ENCODE results near the gene CSNK2A2.
A peak's percentile ranks its signal among the peaks of the same experiment; 100 is the strongest.

Gene CSNK2A2

DNA sequence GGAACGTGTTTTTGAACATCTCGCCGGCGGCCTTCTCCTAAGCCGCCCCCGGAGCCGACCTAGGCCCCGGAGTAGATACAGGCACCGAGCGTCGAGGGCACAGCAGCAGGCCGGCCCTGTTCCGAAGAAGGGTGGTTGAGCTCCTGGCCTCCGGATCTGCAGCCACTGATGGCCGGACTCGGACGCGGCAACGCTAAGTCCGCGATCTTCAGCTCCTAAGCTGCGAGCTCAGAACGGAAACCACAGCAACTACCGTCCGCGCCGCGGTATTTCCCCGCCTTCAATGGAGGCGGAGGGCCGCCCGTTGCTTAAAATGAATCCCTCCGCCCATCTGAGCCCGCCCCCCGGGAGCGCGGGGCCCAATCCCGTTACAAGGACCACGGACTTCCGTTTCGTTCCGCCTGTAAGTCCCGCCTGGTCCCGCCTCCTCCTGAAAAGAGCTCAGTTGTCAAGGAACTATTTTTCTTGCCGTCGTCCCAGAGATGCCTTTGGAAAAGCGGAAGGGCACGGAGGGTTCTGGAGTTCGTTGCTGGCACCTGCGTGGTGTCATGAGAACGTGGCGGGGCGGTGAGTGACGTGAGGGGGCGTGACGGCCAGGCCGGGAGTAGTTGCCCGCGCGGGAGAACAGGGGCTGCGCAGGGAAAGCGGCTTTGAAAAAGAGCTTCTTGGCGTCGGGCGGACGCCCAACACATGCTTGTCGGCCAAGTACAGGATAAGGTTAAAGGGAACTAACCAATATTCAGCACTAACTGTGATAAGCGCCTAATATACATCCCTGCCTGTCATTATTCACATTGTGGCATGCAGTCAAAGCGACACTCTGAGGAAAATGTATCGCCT lies 68.6 kb downstream of the CSNK2A2 start, which contains the start of gene CFAP20:
CFAP20 (minus strand) TSS at position 285 of the 840 bp plus-strand sequence; CDS start at position 19, 266 bp downstream.
- peak; percentile 33 for FAIRE-seq

DNA sequence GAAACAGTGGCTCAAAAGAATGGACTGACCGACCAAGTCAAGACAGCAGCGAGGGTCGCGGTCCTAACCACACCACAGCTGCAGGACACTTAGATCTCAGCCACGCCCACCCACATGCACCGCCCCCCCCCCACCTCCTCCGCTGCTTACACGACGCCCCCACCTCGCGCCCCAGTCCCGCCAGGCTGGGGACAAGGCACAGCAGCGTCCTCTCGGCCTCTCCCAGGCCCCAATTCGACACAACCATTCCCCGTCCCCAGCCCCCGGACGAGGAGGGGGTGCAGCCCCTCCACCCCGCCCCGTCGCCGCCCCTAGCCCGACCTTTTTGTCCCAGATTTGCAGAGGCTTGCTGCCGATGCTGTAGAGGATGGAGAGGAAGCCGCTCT lies 69.2 kb downstream of the CSNK2A2 start:
- no peak for FAIRE-seq

DNA sequence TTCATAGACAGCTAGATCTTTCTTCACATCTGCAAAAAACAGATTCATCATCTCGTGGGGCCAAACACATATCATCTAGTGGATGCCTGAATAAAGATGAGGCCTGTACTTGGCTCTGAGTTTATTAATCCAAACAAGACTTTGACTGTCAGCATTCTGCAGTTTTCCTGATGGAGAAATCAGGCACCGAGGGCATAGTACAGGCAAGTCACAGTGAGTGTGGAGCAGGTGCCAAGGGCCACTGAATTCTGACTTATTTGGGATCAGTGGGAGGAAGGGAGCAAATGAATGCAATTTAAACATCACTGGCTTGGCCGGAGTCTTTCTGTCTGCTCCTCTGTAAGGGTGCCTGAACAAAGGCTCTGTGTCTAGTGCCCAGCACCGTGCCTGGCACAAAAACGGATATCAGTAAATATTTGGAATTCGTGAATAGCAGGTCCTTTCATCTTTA lies 69.7 kb downstream of the CSNK2A2 start:
- no peak for FAIRE-seq

DNA sequence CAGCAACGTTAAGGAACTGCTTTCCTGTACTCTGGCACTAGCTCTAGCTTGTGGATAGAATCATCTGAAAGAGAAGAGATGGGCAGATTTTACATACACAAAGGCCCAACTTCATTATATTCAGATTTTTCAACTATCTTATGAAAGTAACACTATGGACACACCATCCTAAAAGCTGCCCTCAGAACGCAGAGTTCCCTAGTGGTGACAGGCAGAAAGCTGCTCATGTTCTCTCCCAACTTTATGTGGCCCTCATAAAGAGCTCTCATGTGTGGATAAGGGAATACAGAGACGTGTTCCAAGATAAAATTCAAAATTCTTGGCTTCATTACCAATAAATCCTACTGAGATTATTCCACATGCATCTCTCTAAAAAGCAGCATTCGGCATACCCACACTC lies 70.3 kb downstream of the CSNK2A2 start:
- FAIRE-seq: no peak

DNA sequence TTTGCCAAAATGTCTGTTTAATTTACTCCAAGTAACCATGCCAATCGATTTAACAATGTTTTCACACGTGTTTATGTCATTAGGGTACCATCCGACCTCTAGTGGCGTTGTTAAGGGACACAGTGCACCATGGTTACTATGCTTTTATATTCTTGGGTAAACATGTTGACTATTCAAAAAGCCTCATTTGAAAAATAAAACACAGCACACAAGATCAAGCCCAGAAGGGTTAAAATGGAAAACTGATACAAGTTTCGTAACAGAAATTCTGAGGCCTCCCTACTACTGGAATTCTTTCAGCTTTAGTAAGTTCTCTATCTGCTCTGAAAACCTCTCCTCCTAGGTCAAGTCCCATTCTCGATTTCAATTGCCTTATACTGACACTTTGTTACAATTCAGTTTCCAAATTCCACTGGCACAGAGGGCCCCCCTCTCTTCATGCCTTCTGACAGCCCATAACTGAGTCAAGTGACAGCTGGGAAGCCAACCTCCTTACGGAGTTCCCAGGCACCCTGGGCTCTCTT lies 70.8 kb downstream of the CSNK2A2 start:
- FAIRE-seq: peak; percentile 94

DNA sequence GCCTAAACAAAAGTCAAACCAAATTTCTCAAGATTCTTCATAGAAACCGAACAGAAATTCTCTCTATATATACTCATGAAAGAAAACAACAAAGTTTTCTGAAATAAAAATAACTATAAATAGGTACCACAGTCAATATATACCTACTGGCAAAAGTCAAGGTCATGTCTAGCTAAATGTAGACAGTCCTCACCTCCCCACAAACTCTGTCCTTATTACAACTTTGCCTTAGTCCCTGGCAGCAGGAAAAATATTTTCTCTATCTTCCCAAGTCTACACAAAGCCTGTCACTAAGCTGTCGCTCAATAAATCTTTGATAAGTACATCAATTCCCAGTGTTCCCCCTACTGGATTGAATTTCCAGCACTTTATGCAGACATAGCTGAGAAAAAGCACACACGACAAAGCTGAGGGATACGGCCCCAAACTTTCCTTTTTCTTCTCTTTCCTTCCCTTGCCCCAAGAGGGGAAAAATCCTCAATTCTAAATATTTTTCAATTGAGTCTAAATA lies 71.4 kb downstream of the CSNK2A2 start:
- no peak for FAIRE-seq

DNA sequence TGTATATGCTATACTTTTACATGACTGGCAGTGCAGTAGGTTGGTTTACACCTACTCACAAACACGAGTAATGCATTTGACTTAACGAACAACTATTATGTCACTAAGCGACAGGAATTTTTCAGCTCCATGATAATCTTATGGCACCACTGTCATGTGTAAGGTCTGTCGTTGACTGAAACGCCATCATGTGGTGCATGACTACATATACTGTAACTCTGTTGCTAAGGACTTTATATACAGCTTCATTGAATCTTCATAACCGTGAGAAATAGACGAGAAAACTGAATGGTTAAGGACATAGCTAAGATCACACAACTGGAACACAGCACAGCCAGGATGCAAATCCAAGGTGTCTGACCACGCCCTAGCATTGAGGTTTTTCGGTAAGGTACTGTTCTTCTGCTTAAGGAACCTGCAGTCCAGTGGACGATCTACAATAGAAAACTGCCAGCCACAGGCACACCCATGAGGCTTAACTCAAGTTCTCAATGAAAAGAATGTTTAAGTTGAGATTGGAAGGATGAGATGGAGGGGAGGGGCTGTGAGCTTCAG lies 72.0 kb downstream of the CSNK2A2 start:
- FAIRE-seq: no peak

DNA sequence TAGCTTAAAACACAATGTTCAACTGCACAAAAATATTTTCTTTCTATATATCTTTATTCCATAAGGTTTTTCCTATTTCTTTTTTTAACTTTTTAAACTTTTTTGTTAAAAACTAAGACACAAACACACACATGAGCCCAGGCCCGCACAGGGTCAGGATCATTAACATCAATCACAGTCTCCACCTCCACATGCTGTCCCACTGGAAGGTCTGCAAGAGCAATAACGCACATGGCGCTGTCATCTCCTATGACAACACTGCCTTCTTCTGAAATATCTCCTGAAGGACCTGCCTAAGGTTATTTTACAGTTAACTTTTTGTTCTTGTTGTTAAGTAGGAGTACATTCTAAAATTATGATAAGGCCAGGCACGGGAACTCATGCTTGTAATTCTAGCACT lies 72.9 kb downstream of the CSNK2A2 start:
- FAIRE-seq: no peak

DNA sequence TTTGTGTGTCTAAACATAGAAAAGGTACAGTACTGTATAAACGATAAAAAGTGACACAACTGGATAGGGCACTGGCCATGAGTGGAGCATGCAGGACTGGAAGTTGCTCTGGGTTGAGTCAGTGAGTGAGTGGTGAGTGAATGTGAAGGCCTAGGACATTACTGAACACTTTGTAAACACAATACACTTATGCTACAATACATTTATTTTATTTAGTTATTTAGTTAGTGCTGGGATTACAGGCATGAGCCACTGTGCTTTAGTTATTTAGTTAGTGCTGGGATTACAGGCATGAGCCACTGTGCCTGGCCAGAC lies 73.3 kb downstream of the CSNK2A2 start:
- no peak for FAIRE-seq

DNA sequence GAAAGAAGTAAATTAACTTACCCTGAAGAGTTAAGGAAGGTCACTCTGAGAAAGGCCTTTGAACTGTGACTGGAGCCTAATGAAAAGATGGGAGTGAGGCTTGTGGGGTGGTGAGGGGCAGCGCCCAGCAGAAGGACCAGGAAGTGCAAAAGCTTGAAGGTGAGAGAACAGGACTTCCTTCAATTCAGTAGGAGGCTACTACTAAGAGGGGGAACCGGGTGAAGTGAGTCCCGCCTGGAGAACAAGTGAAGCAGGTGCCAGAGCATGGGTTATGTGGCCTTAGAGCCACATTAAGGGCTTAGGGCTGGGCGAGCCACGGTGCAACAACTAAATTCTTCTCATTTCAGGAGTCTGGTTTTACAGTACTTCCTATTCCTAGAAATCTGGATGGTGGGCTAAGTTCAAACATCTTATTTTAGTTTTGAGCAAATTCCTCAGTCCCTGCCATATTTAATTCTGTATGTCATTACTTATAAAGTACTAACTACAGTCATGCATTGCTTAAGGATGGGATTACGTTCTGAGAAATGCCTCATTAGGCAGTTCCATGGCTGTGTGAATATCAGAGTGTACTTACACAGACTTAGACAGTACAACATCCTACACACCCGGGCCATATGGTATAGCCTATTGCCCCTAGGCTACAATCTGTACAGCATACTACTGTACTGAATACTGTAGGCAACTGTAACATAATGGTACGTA lies 73.9 kb downstream of the CSNK2A2 start:
- FAIRE-seq: no peak

DNA sequence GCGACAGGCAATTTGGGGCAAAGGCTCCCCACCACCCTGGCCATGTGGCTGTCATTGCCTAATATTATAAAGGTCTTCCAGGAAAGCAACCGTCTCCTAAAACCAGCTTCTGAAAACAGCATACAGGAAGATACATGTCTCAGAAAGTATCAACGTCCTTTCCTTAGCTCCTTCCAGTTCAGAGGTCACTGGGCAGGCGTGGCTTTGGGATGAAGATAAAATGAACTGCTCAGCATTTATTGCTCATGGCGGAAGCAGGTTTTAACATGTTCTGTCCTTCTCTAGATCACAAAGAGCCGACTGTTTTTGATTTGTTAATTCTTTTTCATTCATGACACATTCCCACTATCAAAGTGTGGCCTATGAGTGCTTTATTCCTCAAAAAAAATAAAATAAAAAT lies 76.8 kb downstream of the CSNK2A2 start:
- FAIRE-seq: no peak

DNA sequence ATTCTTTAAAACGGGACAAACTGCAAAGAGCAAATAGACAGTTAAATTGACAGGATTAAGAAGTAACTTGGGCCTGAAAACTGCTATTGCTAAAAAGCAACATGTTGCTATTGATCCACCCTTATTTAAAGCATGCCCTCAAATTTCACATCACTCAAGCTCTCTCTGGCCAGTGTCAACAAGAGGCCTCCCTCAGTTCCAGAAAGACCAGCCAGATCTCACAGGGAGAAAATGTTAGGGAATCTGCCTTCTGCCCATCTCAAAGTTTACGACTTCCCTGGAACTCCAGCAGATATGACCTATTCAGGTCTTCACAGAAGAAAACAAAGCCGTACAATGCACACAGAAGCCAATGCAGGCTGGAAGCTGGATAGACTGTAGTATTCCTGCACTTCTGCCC lies 77.7 kb downstream of the CSNK2A2 start:
- no peak for FAIRE-seq

DNA sequence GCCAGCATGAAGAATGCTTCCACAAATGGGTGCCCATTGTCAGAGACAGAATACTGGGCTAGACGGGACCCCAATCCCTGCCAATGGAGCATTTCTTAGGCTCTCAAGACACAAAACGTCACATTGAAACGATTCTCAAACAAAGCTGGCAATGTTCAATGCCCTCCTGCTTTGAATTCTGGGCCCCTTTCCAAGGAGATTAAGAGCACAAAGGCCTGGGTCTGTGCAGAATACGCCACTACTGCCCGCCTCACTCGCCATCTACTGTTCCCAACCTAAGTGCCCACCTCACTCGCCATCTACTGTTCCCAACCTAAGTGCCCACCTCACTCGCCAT lies 78.4 kb downstream of the CSNK2A2 start:
- FAIRE-seq: no peak

DNA sequence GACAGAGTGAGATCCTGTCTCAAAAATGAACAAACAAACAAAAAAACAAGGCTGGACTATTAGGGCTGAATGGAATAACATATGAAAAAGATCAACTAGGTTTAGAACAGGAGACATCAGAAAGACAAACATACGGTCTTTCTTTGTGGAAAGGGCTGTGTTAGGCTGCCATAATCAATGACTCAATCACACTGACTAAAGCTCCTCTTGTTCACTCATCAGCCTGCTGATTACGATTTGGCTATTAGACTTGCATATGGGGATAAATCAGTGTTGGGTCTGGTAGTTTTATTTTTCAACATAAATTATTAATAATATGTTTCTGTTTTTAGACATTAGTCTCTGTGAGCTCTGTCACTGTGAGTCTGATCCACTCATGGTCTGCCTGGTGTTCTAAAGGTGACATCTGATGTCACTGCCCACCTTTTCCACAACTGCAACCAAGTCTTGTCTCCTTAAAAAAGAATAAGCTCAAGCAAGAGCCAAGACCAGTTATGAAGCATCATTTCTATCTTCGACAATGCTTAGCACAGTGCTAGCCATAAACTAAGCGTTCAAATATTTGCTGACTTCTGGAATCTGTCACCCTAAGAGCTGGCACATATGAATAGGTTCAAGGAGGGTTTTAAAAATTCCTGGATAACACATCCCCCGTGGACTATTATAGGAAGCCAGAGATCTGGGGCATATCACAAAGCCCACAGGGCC lies 79.0 kb downstream of the CSNK2A2 start:
- FAIRE-seq: no peak

DNA sequence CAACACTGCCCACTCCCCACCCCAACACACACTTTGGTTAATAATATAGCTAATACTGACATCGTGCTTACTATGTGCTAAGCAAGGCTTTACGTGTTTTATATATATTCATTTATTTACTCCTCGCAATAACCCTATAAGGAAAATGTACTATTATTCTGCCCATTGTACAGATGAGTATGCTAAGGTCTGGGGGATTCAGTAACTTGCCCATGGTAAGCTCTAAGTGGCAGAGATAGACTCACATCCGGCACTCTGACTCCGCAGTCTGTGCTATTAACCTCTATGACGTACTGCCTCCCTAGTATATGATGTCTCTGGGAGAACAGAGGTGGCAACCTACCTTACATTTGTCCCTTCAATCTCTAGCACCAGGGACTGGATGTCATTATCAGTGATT lies 81.4 kb downstream of the CSNK2A2 start:
- FAIRE-seq: no peak

DNA sequence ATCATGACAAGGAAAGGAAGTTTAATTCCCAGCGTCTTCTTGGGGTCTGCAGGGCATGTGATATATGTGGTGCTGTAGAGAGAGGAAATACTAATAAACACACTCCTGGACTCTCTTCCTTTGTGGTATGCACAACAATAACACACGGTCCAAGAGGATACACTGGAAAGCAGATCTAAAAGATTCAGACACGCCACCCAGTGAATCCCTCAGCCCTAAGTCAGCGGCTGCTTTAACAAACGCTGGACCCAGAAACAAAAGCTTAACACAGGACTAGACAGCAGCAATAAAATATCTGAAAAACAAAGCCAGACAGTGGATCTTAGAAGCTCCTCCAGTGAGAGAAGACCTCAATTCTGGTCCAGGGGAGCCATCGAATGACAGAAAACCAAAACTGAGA lies 81.8 kb downstream of the CSNK2A2 start:
- FAIRE-seq: no peak

DNA sequence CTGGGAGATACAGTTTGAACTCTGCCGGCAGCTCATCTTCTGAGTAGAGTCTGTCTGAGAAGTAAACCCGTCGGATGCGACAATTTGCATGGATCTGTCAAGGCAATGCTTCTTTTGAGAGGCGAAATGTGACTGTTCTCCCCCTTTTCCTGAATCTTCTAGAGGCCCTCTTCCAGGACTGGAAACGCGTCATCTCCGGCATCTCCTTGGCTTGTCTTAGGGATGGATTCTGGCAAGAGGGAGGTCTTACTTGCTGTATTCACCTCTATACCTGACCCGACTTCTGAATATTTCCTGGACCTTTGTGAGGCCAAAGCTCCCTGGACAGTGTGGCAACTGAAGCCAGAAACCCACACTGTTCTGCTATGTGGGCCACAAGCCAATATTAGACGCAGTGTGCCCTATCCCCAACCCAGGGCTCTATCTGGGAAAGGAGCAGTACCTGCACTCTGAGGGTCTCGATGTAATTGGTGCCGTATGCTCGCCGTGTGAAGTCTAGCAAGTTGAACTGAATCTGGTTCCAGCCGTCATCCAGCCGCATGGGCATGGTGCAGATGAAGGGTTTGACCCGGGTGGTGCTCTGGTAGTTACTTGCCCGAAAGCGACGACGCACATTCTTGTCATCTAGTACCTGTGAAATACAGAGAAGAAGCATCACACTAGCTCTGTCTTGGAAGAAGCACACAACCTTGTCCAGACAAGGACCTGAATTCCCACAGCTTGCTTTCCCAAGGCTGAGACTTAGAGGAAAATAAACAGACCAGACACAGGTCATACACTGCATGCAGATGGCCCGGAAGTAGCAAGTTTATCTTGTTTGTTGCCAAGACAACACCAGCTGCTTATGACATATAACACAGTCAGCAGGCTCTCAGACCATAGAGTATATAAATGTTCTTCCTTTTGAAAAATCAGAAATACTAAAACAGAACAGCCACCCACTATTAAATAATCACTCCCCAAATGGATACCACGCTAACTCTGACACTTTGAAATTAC lies 82.8 kb downstream of the CSNK2A2 start:
- peak; percentile 93 for FAIRE-seq

DNA sequence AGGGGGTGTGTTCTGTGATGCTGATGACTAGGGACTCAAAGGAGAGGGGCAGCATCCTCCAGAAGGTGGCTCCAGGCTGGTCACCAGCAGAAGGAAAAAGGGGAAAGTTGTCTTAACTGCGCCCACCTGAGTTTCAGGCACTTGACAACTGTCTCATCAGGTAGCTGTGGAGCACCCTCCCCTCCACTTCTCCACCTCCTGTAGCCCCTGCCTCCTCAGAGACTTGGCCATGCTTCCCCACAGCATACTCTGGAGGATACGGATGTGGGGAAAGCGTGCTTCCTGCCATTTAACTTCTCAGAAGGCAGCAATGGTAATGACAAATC lies 86.6 kb downstream of the CSNK2A2 start:
- FAIRE-seq: no peak

DNA sequence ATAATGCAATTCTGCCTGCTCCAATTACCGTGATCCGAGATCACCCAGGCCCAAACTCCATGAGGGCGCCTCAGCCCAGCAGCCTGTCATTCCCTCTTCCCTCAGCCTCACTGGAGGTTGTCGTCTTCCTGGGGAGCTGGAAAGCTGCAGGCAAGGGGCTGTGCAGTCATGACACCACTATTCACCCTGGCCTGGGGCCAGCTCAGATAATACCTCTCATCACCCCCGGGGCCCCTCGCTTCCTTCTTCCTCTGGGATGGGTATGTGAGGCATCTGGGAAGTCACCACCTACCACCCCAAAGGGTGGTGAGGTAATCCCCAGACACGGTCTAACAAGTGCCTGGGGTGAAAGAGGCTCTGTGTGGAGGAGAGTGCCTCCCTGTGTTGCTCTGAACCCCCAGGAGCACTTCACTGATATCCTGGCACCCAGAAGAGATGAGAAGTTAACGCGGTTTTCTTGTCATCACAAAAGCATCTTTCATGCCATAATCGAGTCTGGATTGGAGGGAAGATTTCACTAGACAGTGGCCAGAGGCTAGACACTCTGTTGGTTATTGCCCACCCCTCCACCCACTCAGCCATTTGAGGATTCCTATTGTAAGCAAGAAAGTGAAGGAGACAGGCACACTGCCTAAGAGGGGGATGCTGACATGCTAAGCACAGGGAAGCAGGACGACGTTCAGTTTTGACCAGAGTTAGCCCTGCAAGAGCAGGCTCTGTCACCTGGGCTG lies 87.2 kb downstream of the CSNK2A2 start:
- no peak for FAIRE-seq

DNA sequence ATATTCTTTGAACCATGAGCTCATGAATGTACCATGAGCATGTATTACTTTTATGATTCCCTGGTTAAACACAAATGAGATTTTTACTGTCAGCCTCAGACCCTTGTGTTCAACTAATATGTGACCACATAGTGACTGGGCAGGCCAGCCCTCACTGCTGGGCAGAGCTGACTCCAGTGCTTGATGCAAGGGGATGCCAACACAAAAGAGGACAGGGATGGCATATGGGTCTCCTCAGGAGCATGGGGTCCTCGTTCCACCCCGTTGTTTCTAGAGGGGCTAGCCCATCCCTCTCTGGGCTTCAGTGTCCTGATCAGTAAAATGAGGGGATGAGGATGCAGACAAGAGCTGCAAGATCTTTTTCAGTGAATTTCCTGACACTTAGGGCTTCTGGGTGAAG lies 88.0 kb downstream of the CSNK2A2 start:
- no peak for FAIRE-seq

DNA sequence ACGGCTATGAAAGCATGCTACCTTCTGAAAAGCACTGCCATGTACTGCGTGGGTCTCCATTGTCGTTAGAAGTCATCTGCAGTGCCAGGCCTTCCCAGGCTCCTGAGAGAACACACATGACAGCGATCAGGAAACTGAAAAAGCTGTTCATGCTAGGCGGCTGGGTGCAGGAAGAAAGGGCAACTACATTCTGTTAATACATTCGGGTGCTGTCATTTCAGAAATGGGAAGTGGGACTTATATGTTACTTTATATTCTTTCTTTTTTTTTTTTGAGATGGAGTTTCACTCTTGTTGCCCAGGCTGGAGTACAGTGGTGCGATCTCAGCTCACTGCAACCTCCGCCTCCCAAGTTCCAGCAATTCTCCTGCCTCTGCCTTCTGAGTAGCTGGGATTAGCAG lies 88.6 kb downstream of the CSNK2A2 start:
- FAIRE-seq: no peak

Data from islet of Langerhans (tissue), 1 donor.